Umbilical cord (tissue), 2 donors: Measurements from ENCODE around the gene CHSY3. TPM values are rescaled to one million over a fixed set of nuclear protein-coding genes. Genes with fewer than 3 reads are reported as not detected.

Source experiments
- DNase-seq: peaks from one replicate; pipeline ENCODE4 v3.0.0-alpha.2; 2015; ENCODE audit warnings: low spot score
- total RNA-seq: library from RNA; depleted of rRNA; stranded (reverse); fragments of >200 nt; gene quantifications from one replicate; pipeline ENCODE4 v1.2.3, GENCODE V29; 2014; ENCODE audit warnings: low replicate concordance; ENCODE audit not compliant: insufficient read depth

CHSY3 gene
- total RNA-seq, 1 donor from 2014 or later: 105 TPM

- DNase-seq: no peak
Observed at GRCh38 chr5:130023604-130024003, 119.3 kb downstream of the CHSY3 start.

- DNase-seq: no peak
Observed at GRCh38 chr5:130024006-130024405, 119.7 kb downstream of the CHSY3 start.

- no peak for DNase-seq
Observed at GRCh38 chr5:130025511-130025910, 121.2 kb downstream of the CHSY3 start.

- peak; percentile 20 for DNase-seq
Observed at GRCh38 chr5:130032807-130033206, 128.5 kb downstream of the CHSY3 start.

GRCh38 chr5:130034566-130035210, 130.4 kb downstream of the CHSY3 start:
- no peak for DNase-seq

GRCh38 chr5:130035388-130035787, 131.1 kb downstream of the CHSY3 start:
- DNase-seq: no peak

- DNase-seq: no peak
Observed at GRCh38 chr5:130037905-130038304, 133.6 kb downstream of the CHSY3 start.

GRCh38 chr5:130043834-130044233, 139.6 kb downstream of the CHSY3 start:
- DNase-seq: no peak

GRCh38 chr5:130045334-130045733, 141.1 kb downstream of the CHSY3 start:
- no peak for DNase-seq

GRCh38 chr5:130050585-130050984, 146.3 kb downstream of the CHSY3 start:
- DNase-seq: no peak

GRCh38 chr5:130052752-130053151, 148.5 kb downstream of the CHSY3 start:
- DNase-seq: no peak

GRCh38 chr5:130055572-130055971, 151.3 kb downstream of the CHSY3 start:
- no peak for DNase-seq

- no peak for DNase-seq
Observed at GRCh38 chr5:130061746-130062145, 157.5 kb downstream of the CHSY3 start.

GRCh38 chr5:130063603-130064002, 159.3 kb downstream of the CHSY3 start:
- DNase-seq: no peak

- no peak for DNase-seq
Observed at GRCh38 chr5:130064484-130064883, 160.2 kb downstream of the CHSY3 start.

- no peak for DNase-seq
Observed at GRCh38 chr5:130065617-130066016, 161.4 kb downstream of the CHSY3 start.

GRCh38 chr5:130066644-130067043, 162.4 kb downstream of the CHSY3 start:
- peak; percentile 81 for DNase-seq

GRCh38 chr5:130067364-130067763, 163.1 kb downstream of the CHSY3 start:
- DNase-seq: no peak

- no peak for DNase-seq
Observed at GRCh38 chr5:130068101-130068500, 163.8 kb downstream of the CHSY3 start.

GRCh38 chr5:130068988-130069387, 164.7 kb downstream of the CHSY3 start:
- DNase-seq: no peak

- peak; percentile 66 for DNase-seq
Observed at GRCh38 chr5:130074820-130075219, 170.6 kb downstream of the CHSY3 start.

- DNase-seq: no peak
Observed at GRCh38 chr5:130077007-130077406, 172.7 kb downstream of the CHSY3 start.

GRCh38 chr5:130078661-130079060, 174.4 kb downstream of the CHSY3 start:
- DNase-seq: peak; percentile 29
